ENCODE data around the gene SEL1L. TPM values are rescaled to one million over a fixed set of nuclear protein-coding genes. Genes with fewer than 3 reads are reported as not detected.

SEL1L gene
- total RNA-seq, 4 donors from 2014 or later: 46.8 to 63.9 (median 51.0) TPM

DNA sequence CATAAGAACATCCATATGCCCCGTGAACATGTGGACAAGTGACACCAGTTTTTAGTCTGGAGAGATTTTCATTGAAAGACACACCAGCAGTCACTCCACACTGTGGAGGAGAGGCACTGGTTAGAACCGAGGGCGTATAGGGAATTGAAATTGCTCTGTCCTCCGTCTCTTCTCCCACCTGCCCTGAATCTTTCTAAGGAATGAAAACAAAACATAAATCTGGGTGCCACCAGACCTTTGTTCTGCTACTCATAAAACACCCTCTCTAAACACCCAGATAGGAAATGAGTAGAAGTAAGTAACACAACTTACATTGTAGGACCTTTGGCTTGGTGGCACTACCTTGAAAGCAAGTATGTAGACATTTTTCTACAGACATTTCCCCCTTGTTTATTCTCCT, 96.4 kb downstream of the SEL1L start:
- peak overlapping the region in 1 of 4 donors; percentile 87 for H3K27ac ChIP-seq
- DNase-seq (no peak), ATAC-seq (no peak)
- intact Hi-C loops (cut with DNase I; ENCODE audit: low total_unique reads): loop anchor here (5.0 kb wide), 1 partner anchor 35 kb away; the partner anchor contains the start of gene STON2
- no peaks in the 10 kb centered on the region for H3K9me3 ChIP-seq
- in situ Hi-C loops (cut with MboI; ENCODE audit: low sequenced_read_pairs in 4 of 4): no loop called here
- TF ChIP-seq, protein P1, sequence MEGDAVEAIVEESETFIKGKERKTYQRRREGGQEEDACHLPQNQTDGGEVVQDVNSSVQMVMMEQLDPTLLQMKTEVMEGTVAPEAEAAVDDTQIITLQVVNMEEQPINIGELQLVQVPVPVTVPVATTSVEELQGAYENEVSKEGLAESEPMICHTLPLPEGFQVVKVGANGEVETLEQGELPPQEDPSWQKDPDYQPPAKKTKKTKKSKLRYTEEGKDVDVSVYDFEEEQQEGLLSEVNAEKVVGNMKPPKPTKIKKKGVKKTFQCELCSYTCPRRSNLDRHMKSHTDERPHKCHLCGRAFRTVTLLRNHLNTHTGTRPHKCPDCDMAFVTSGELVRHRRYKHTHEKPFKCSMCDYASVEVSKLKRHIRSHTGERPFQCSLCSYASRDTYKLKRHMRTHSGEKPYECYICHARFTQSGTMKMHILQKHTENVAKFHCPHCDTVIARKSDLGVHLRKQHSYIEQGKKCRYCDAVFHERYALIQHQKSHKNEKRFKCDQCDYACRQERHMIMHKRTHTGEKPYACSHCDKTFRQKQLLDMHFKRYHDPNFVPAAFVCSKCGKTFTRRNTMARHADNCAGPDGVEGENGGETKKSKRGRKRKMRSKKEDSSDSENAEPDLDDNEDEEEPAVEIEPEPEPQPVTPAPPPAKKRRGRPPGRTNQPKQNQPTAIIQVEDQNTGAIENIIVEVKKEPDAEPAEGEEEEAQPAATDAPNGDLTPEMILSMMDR (IDR thresholded peaks at IDR 0.05 in 4 of 5, conservative IDR thresholded peaks at IDR 0.05 in 1 of 5): no peak
- no peak for TF ChIP-seq POLR2A (IDR thresholded peaks at IDR 0.05)
- peaks cover 15 to 24% of the 10 kb centered on the region in 2 donors for H3K4me1 ChIP-seq
- no peaks in the 10 kb centered on the region for H3K36me3 ChIP-seq
- H3K27me3 ChIP-seq: no peaks in the 10 kb centered on the region
- peak overlapping the region in 1 of 4 donors; percentile 78 for H3K4me3 ChIP-seq

DNA sequence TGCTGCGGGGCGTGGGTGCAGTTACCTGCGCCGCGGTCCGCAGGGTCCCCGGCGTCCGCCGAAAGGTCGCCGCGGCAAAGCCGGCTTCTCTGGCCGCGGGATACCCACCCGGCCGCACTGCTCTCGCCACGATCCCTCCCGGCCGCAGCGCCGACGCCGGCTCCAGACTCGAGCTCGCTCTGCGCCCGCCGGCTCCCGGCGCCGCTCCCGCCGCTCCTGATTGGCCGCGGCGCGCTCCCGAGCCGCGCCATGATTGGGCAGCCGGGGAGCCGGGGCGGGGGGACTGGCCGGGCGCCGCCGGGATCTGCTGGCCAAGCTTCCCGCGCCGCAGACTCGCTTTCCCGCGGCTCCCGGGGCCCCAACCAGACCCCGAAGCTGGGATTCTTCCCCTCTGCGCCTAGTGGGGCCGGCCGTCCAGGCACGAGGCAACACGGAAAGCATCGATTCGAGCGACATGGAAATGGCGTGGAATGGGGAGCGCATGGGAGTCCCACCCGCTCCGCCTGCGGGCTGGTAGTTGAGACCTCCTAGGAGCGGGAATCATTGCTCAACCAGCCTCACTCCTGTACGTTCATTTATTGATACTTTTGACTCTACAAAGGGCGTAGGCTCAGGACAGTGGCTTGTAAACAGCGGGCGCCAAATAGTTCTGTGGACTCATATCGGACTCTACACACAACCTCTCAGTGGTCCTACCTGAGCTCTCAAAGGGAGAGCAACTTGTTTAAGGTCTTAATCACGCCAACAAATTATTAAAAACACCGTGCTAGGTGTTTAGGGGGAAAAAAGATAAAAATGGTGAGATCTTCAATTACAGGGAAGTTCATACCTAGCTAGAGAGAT, 97.1 kb downstream of the SEL1L start:
- Histone ChIP-seq H3K9me3 (no peaks in the 10 kb centered on the region), H3K4me3 (peak overlapping the region; percentile 78 to 93 (median 82))

DNA sequence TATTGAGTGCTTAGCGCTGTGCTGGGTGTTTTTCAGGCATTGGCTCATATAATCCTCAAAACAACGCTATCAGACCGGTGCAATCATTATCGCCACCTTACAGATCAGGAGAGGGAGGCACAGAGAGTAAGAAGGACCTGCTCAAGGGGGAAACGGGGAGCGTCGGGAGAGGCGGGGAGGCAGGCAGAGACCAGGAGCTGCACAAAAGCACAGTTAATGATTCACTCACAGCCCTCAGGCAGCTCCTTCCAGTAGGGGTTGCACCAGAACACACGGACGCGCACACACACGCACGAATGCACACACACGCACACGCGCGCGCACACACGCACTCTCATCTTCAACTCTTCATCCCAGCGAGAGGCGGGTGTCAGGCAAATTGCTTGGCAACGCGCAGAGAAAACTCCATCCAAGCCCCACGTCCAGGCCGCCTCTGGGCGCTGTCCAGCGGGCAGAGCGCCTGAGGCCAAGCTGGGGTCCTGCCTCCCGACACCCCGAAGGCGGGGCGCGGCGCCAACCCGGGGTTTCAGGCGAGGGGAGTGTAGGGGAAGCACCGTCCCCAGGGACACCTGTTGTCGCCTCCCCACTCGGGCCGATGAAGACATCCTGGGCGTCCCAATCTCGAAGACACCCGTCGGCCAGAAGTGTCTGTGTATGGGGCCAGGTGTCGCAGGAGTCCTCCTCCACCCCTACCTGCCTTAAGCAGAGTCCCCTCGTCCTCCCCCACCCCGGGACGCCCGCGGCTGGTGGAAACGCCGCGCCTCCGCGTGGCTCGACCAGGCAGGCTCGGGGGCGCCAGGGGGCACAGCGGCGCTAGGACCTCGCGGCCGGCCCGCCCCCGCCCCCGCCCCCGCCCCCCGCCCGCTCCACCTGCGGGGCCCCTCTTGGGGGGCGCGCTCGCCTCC, 98.0 kb downstream of the SEL1L start:
- H3K36me3 ChIP-seq: no peaks in the 10 kb centered on the region
- peaks cover 29 to 30% of the 10 kb centered on the region in 2 donors for H3K4me1 ChIP-seq
- in situ Hi-C loops (cut with MboI; ENCODE audit: low sequenced_read_pairs in 4 of 4) (no loop called here), intact Hi-C loops (cut with DNase I; ENCODE audit: low total_unique reads) (loop anchor here (5.0 kb wide), 1 partner anchor 33 kb away; the partner anchor contains the start of gene STON2)
- no peaks in the 10 kb centered on the region for H3K9me3 ChIP-seq
- H3K27ac ChIP-seq: peak overlapping the region; percentile 80 to 87 (median 84)
- H3K4me3 ChIP-seq: peak overlapping the region; percentile 78 to 93 (median 82)
- peak in 1 of 2 donors; percentile 31 for TF ChIP-seq POLR2A (IDR thresholded peaks at IDR 0.05)
- TF ChIP-seq, protein P1 (IDR thresholded peaks at IDR 0.05 in 4 of 5, conservative IDR thresholded peaks at IDR 0.05 in 1 of 5): no peak
- no peaks in the 10 kb centered on the region for H3K27me3 ChIP-seq
- peak; percentile 53 to 60 for ATAC-seq
- DNase-seq: peak; percentile 20 to 54

More for the DNA sequence above, 97.1 kb downstream of the SEL1L start:
- peak; percentile 83 to 91 for TF ChIP-seq POLR2A (IDR thresholded peaks at IDR 0.05)
- TF ChIP-seq, protein P1 (IDR thresholded peaks at IDR 0.05 in 4 of 5, conservative IDR thresholded peaks at IDR 0.05 in 1 of 5): no peak
- intact Hi-C loops (cut with DNase I; ENCODE audit: low total_unique reads): loop anchor here (5.0 kb wide), 1 partner anchor 34 kb away; the partner anchor contains the start of gene STON2
- Histone ChIP-seq H3K27me3 (no peaks in the 10 kb centered on the region), H3K27ac (peak overlapping the region; percentile 80 to 87 (median 84)), H3K36me3 (no peaks in the 10 kb centered on the region), H3K4me1 (peaks cover 20 to 24% of the 10 kb centered on the region in 2 donors)
- in situ Hi-C loops (cut with MboI; ENCODE audit: low sequenced_read_pairs in 4 of 4): no loop called here
- ATAC-seq: peak; percentile 85 to 88
- peak; percentile 62 to 73 for DNase-seq

DNA sequence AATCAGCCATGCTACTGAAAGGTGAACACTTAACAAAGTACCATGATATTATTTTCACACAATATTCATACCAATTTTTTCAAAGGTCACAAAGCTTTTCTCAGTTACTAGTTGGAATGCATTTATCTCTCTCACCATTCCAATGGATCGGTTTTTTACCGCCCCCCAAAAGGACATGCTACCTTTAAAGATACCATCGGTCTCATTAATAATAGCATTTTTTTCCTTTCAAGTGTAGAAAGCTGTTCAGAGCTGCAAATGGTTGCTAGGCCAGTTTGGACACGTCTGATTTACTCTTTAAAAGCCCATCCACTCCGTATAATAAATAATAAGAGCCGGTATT, 98.6 kb downstream of the SEL1L start:
- DNase-seq (no peak), ATAC-seq (no peak)
- in situ Hi-C loops (cut with MboI; ENCODE audit: low sequenced_read_pairs in 4 of 4): no loop called here
- H3K4me3 ChIP-seq: peak overlapping the region; percentile 78 to 93 (median 82)
- TF ChIP-seq, protein P1 (IDR thresholded peaks at IDR 0.05 in 4 of 5, conservative IDR thresholded peaks at IDR 0.05 in 1 of 5): no peak
- no peak for TF ChIP-seq POLR2A (IDR thresholded peaks at IDR 0.05)
- no peaks in the 10 kb centered on the region for H3K27me3 ChIP-seq
- H3K9me3 ChIP-seq: no peaks in the 10 kb centered on the region
- H3K4me1 ChIP-seq: peaks cover 35 to 36% of the 10 kb centered on the region in 2 donors
- intact Hi-C loops (cut with DNase I; ENCODE audit: low total_unique reads): loop anchor here (5.0 kb wide), 1 partner anchor 33 kb away; the partner anchor contains the start of gene STON2
- H3K27ac ChIP-seq: peak overlapping the region; percentile 80 to 87 (median 84)
- no peaks in the 10 kb centered on the region for H3K36me3 ChIP-seq

Measured in gastrocnemius medialis (tissue), 4 donors.